HepG2 (cell line): ENCODE data around the gene PRM3. TPM values are rescaled to one million over a fixed set of nuclear protein-coding genes. Genes with fewer than 3 reads are reported as not detected.

ENCODE experiments used
- BCLAF1 ChIP-seq: fragments of 450-650 bp; IDR thresholded peaks from 2 replicates; pipeline ENCODE4 v1.6.1; 2017; ENCODE audit warnings: mild to moderate bottlenecking
- IKZF5 ChIP-seq: IDR thresholded peaks from 2 replicates; pipeline ENCODE4 v1.6.1; 2018; ENCODE audit warnings: missing genetic modification reagents, mild to moderate bottlenecking, missing compliant biosample characterization
- KLF12 ChIP-seq: sonication (generic); formaldehyde crosslinking; IDR thresholded peaks from 2 replicates; pipeline ENCODE4 v1.4.0; 2020; ENCODE audit warnings: missing genetic modification reagents, borderline replicate concordance
- MTF2 ChIP-seq: sonication (generic); formaldehyde crosslinking; IDR thresholded peaks from 2 replicates; pipeline ENCODE4 v1.5.0; 2020; ENCODE audit warnings: missing genetic modification reagents, borderline replicate concordance
- PRMT3 ChIP-seq: sonication (generic); formaldehyde crosslinking; IDR thresholded peaks from 2 replicates; pipeline ENCODE4 v1.8.1; 2022; ENCODE audit warnings: low read depth, mild to moderate bottlenecking, moderate library complexity, missing genetic modification reagents, borderline replicate concordance
- RXRB ChIP-seq: IDR thresholded peaks from 2 replicates; pipeline ENCODE4 v1.6.1; 2016; ENCODE audit warnings: borderline replicate concordance, missing genetic modification reagents, missing compliant biosample characterization
- TOPORS ChIP-seq: sonication (generic); formaldehyde crosslinking; IDR thresholded peaks from 2 replicates; pipeline ENCODE4 v1.8.0; 2023; ENCODE audit warnings: mild to moderate bottlenecking, missing genetic modification reagents
- ZBTB20 ChIP-seq: sonication (generic); formaldehyde crosslinking; IDR thresholded peaks from 2 replicates; pipeline ENCODE4 v1.8.1; 2023; ENCODE audit warnings: missing genetic modification reagents, low read depth, mild to moderate bottlenecking, borderline replicate concordance
- ZBTB40 ChIP-seq, 2 experiments: fragments of 450-650 bp in 1 of 2; sonication (generic) in 1 of 2; formaldehyde crosslinking in 1 of 2; IDR thresholded peaks; 2 replicates each; pipeline versions ENCODE4 v1.6.1 to v1.8.0; 2016 to 2022; ENCODE audit warnings: antibody characterized with exemption in 1 of 2, mild to moderate bottlenecking in 1 of 2, missing genetic modification reagents in 1 of 2
- ZFP36L2 ChIP-seq: sonication (generic); formaldehyde crosslinking; IDR thresholded peaks from 2 replicates; pipeline ENCODE4 v1.4.0; 2020; ENCODE audit warnings: missing genetic modification reagents
- ZNF224 ChIP-seq: sonication (generic); formaldehyde crosslinking; IDR thresholded peaks from 2 replicates; pipeline ENCODE4 v1.5.0; 2020; ENCODE audit warnings: mild to moderate bottlenecking, missing genetic modification reagents
- ZNF770 ChIP-seq: sonication (generic); formaldehyde crosslinking; IDR thresholded peaks from 2 replicates; pipeline ENCODE4 v1.5.0; 2020; ENCODE audit warnings: mild to moderate bottlenecking, missing genetic modification reagents
- polyA plus RNA-seq, 8 experiments: library from polyadenylated mRNA; depleted of rRNA in 3 of 8; stranded (reverse) in 7 of 8; unstranded in 1 of 8; fragments of >200 nt; fragmentation: Illumina TruSeq in 4 of 8; extraction: Trizol in 4 of 8; gene quantifications; 2 replicates each; pipeline versions ENCODE4 v1.2.1 to v1.2.3, GENCODE V29; 2011 to 2016; ENCODE audit warnings: low read depth in 4 of 8, missing spikeins in 1 of 8, mixed read lengths in 1 of 8; ENCODE audit not compliant: insufficient read depth in 1 of 8
- total RNA-seq, 5 experiments: library from RNA; depleted of rRNA; stranded (reverse); fragments of >200 nt; fragmentation: Illumina TruSeq; extraction: Trizol; gene quantifications; 2 replicates each; pipeline ENCODE4 v1.2.3, GENCODE V29; 2016; ENCODE audit warnings: low read depth in 1 of 5

PRM3 gene
- total and polyA plus RNA-seq, 2 of the 13 experiments (the other 11 are each of a cell fraction or from before 2014, with no cell fraction given) = not detected

GRCh38 chr16:11307639-11308492 is 34.4 kb upstream of the PRM3 start (continued):
- no peak for TF ChIP-seq RXRB (CRISPR knock-in tag)
- no peak for TF ChIP-seq KLF12 (CRISPR knock-in tag)
- no peak for TF ChIP-seq ZNF770 (CRISPR knock-in tag)
- no peak; the same call in 1 of the 2 replicates for TF ChIP-seq IKZF5 (CRISPR knock-in tag)
- no peak for TF ChIP-seq TOPORS (CRISPR knock-in tag)
- TF ChIP-seq ZBTB40 (IDR thresholded peaks at IDR 0.05) = no peak
- 0 out of 2 replicates have a peak, but pooled peaks have one; percentile 66 for TF ChIP-seq ZBTB40 (CRISPR knock-in tag; IDR thresholded peaks at IDR 0.05)
- no peak for TF ChIP-seq PRMT3 (CRISPR knock-in tag)
- no peak for TF ChIP-seq ZFP36L2 (CRISPR knock-in tag)
- no peak for TF ChIP-seq ZNF224
- no peak; the same call in 1 of the 2 replicates for TF ChIP-seq MTF2 (CRISPR knock-in tag)
- no peak for TF ChIP-seq BCLAF1
- peak; percentile 12; the same call in 1 of the 2 replicates for TF ChIP-seq ZBTB20
